GM23248 (cell line): ENCODE measurements around the gene TTC28. TPM values are rescaled to one million over a fixed set of nuclear protein-coding genes. Genes with fewer than 3 reads are reported as not detected.

Source experiments
- DNase-seq: peaks from one replicate; pipeline ENCODE4 v3.0.0-alpha.2; 2015
- H2AFZ ChIP-seq: fragments of 200-600 bp; sonication (generic); 2 replicates; pipeline ENCODE4 v1.6.1; 2016; ENCODE audit warnings: antibody characterized with exemption
- H3F3A ChIP-seq: fragments of 200-600 bp; sonication (generic); 2 replicates; pipeline ENCODE4 v1.6.1; 2016; ENCODE audit warnings: mild to moderate bottlenecking, antibody characterized with exemption, mixed run types; ENCODE audit not compliant: insufficient read depth
- H3K27ac ChIP-seq: fragments of 200-600 bp; sonication (generic); 2 replicates; pipeline ENCODE4 v1.5.1; 2016; ENCODE audit warnings: mild to moderate bottlenecking
- H3K27me3 ChIP-seq: fragments of 200-600 bp; sonication (generic); replicated peaks from 2 replicates; pipeline ENCODE4 v1.6.1; 2016; ENCODE audit warnings: mild to moderate bottlenecking; ENCODE audit not compliant: insufficient read depth
- H3K36me3 ChIP-seq: fragments of 200-600 bp; sonication (generic); 2 replicates; pipeline ENCODE4 v1.6.1; 2016; ENCODE audit warnings: low read depth, mild to moderate bottlenecking
- H3K4me1 ChIP-seq: fragments of 200-600 bp; sonication (generic); 2 replicates; pipeline ENCODE4 v1.6.1; 2016; ENCODE audit warnings: mild to moderate bottlenecking; ENCODE audit not compliant: insufficient read depth
- H3K4me2 ChIP-seq: fragments of 200-600 bp; sonication (generic); one replicate; pipeline ENCODE4 v1.6.1; 2016; ENCODE audit warnings: mild to moderate bottlenecking; ENCODE audit not compliant: unreplicated experiment
- H3K4me3 ChIP-seq: fragments of 200-600 bp; sonication (generic); 2 replicates; pipeline ENCODE4 v1.5.1; 2016; ENCODE audit warnings: mild to moderate bottlenecking
- H3K79me2 ChIP-seq: fragments of 200-600 bp; sonication (generic); 2 replicates; pipeline ENCODE4 v1.6.1; 2016; ENCODE audit warnings: mild to moderate bottlenecking; ENCODE audit not compliant: insufficient read depth
- H3K9ac ChIP-seq: fragments of 200-600 bp; sonication (generic); 2 replicates; pipeline ENCODE4 v1.6.1; 2016; ENCODE audit warnings: mild to moderate bottlenecking
- H3K9me2 ChIP-seq: fragments of 200-600 bp; sonication (generic); 2 replicates; pipeline ENCODE4 v1.6.1; 2016; ENCODE audit warnings: mixed run types, mild to moderate bottlenecking, moderate library complexity; ENCODE audit not compliant: insufficient read depth
- H3K9me3 ChIP-seq: fragments of 200-600 bp; sonication (generic); one replicate; pipeline ENCODE4 v1.6.1; 2017; ENCODE audit warnings: low read depth
- H4K20me1 ChIP-seq: fragments of 200-600 bp; sonication (generic); 2 replicates; pipeline ENCODE4 v1.6.0; 2016; ENCODE audit not compliant: insufficient read depth
- EZH2 ChIP-seq: fragments of 200-600 bp; sonication (generic); IDR thresholded peaks from 2 replicates; pipeline ENCODE4 v1.6.1; 2018; ENCODE audit warnings: antibody characterized with exemption, mild to moderate bottlenecking; ENCODE audit not compliant: insufficient read depth, poor library complexity, severe bottlenecking
- EZH2phosphoT487 ChIP-seq: fragments of 200-600 bp; sonication (generic); IDR thresholded peaks from 2 replicates; pipeline ENCODE4 v1.6.1; 2018; ENCODE audit warnings: antibody characterized with exemption, moderate library complexity, mild to moderate bottlenecking, low read depth; ENCODE audit not compliant: insufficient read depth
- WGBS, 2 experiments: methylation state at CpG; one replicate each; pipeline ENCODE4 v1.1.6; 2015 to 2017; ENCODE audit warnings: low lambda C conversion rate in 2 of 2, low coverage in 1 of 2; ENCODE audit errors: missing lambda C conversion rate in 2 of 2; 5-methylcytosine and 5-hydroxymethylcytosine counted together
- in situ Hi-C: fragments of 300-500 bp; cut with MboI; formaldehyde crosslinking; loops from 2 replicates; pipeline ENCODE4 v1.15.0; 2020
- polyA plus RNA-seq: library from polyadenylated mRNA; unstranded; fragments of >200 nt; fragmentation: Nextera tagmentation; extraction: Ambion mirVana; gene quantifications from 2 replicates; pipeline ENCODE4 v1.2.1, GENCODE V29; 2016
- total RNA-seq: library from RNA; depleted of rRNA; stranded (reverse); fragments of >200 nt; shearing (Covaris generic); gene quantifications from 2 replicates; pipeline ENCODE4 v1.2.3, GENCODE V29; 2014

The TTC28 gene
- total and polyA plus RNA-seq, 2 experiments from 2014 or later: 12.5 to 41.9 TPM

GRCh38 chr22:28332410-28332809 is 347.2 kb downstream of the TTC28 start:
- Histone ChIP-seq H3F3A (peaks cover 28% of the 10 kb centered on the region), H4K20me1 (no peaks in the 10 kb centered on the region), H3K4me3 (no peak overlapping the region), H3K27ac (no peak overlapping the region), H3K9me3 (no peaks in the 10 kb centered on the region), H3K9me2 (peaks cover 3% of the 10 kb centered on the region; the same call in 1 of the 2 replicates), H2AFZ (no peak overlapping the region), H3K27me3 (no peaks in the 10 kb centered on the region), H3K4me2 (no peak overlapping the region), H3K79me2 (peaks cover 6% of the 10 kb centered on the region; the same call in 1 of the 2 replicates), H3K4me1 (peaks cover 40% of the 10 kb centered on the region), H3K36me3 (no peaks in the 10 kb centered on the region), H3K9ac (no peak overlapping the region)
- DNase-seq: peak; percentile 44
- in situ Hi-C loops: no loop called here
- no peak for TF ChIP-seq EZH2
- no peak for TF ChIP-seq EZH2phosphoT487
- 14 to 27% methylated on average over 1 of the region's 1 CpG for WGBS, 2 experiments

- Histone ChIP-seq H3K79me2 (peaks cover 6% of the 10 kb centered on the region; the same call in 1 of the 2 replicates), H3K9me2 (peaks cover 3% of the 10 kb centered on the region; the same call in 1 of the 2 replicates), H3K9ac (no peak overlapping the region), H3K27me3 (no peaks in the 10 kb centered on the region), H3K4me2 (peak overlapping the region; percentile 18), H2AFZ (no peak overlapping the region), H3K4me1 (peaks cover 40% of the 10 kb centered on the region), H3K9me3 (no peaks in the 10 kb centered on the region), H3K27ac (no peak overlapping the region), H4K20me1 (no peaks in the 10 kb centered on the region), H3F3A (peaks cover 34% of the 10 kb centered on the region), H3K36me3 (no peaks in the 10 kb centered on the region), H3K4me3 (no peak overlapping the region)
- DNase-seq: peak; percentile 26
- TF ChIP-seq EZH2phosphoT487 (no peak), EZH2 (no peak)
- in situ Hi-C loops: no loop called here
These were observed 347.9 kb downstream of the TTC28 start for GRCh38 chr22:28331695-28332094.

DNA sequence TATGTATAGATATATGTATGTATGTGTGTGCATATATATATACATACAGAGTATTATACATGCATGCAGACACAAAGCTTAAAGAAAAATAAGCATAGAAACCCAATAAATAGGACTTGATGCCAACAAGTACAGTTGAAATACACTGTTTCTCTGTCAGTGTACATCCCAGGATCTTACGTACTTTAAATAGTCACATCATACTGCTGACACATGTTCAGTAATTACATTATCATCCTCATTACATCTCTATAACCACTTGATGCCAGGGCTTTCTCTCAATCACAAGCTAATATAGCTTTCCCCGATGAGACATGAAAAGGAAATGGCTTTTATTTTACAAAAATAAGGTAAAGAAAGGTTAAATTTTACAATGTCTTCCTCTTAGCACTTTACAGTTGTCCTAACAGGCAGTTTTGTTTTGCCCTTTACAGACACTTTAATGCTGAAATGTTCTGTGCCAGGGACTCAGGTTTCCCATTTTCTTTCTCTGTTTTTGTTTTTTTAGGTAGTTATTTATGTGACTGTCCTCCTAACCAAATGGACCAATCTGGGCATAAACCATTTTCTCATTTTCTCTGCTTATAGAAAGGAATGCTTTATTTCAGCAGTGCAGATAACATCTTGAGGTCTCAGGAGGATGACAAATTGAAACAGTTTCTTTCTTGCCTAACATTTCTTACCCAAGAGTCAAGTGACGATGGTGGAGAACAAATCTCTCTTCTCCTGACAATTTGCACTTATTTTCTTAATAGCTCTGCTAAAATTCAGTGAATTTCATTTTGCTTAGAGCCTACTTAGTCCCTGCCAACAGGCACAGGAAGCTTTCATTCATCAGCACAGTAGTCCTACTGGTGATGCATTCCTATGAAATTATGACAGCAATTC is 350.2 kb downstream of the TTC28 start:
- WGBS, 2 experiments: 46 to 48% methylated on average over 3 of the region's 3 CpGs
- H2AFZ ChIP-seq: no peak overlapping the region

DNA sequence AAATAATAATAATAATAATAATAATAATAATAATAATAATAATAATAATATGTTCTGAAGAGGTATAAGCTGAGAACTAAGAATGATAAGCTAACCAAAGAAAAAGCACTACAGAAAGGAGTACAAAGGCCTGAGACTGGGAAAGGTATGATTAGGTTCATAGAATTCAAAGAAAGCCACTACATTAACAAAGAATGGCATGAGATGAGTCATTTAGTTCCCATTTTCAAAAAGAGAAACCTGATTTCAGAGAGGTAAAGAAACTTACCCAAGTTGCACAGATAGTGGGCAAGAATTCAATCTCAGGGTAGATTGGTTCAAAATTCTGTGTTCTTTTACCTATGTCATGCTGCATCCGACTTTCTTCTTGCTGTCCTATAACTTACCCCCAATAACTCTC is 350.9 kb downstream of the TTC28 start:
- Histone ChIP-seq H3F3A (peaks cover 34% of the 10 kb centered on the region), H3K36me3 (no peaks in the 10 kb centered on the region), H3K27me3 (no peaks in the 10 kb centered on the region), H3K79me2 (peaks cover 23% of the 10 kb centered on the region; the same call in 1 of the 2 replicates), H3K4me3 (no peak overlapping the region; the same call in 1 of the 2 replicates), H2AFZ (no peak overlapping the region), H3K9me3 (no peaks in the 10 kb centered on the region), H4K20me1 (no peaks in the 10 kb centered on the region), H3K9me2 (peaks cover 3% of the 10 kb centered on the region; the same call in 1 of the 2 replicates), H3K27ac (peak overlapping the region; percentile 59), H3K4me1 (peaks cover 40% of the 10 kb centered on the region), H3K9ac (no peak overlapping the region), H3K4me2 (peak overlapping the region; percentile 64)
- WGBS, 2 experiments: 97% methylated on average over 1 of the region's 1 CpG
- TF ChIP-seq EZH2: no peak
- TF ChIP-seq EZH2phosphoT487: no peak
- DNase-seq: peak; percentile 30
- in situ Hi-C loops: no loop called here

More for the DNA sequence above, 350.2 kb downstream of the TTC28 start:
- TF ChIP-seq EZH2phosphoT487 (no peak), EZH2 (no peak)
- Histone ChIP-seq H3K27me3 (no peaks in the 10 kb centered on the region), H3K4me2 (peak overlapping the region; percentile 64), H3K9ac (peak overlapping the region; percentile 10; the same call in 1 of the 2 replicates), H3K4me1 (peaks cover 40% of the 10 kb centered on the region), H3K9me2 (peaks cover 3% of the 10 kb centered on the region; the same call in 1 of the 2 replicates), H3K9me3 (no peaks in the 10 kb centered on the region), H3F3A (peaks cover 34% of the 10 kb centered on the region), H4K20me1 (no peaks in the 10 kb centered on the region), H3K4me3 (peak overlapping the region; percentile 28), H3K36me3 (no peaks in the 10 kb centered on the region), H3K27ac (peak overlapping the region; percentile 59), H3K79me2 (peaks cover 19% of the 10 kb centered on the region; the same call in 1 of the 2 replicates)
- peak; percentile 84 for DNase-seq
- in situ Hi-C loops: no loop called here
